Measurements from ENCODE around the gene FGGY.

The FGGY gene

GRCh38 chr1:59751801-59752200, 454.9 kb downstream of the FGGY start:
- peak; percentile 32 for DNase-seq

DNA sequence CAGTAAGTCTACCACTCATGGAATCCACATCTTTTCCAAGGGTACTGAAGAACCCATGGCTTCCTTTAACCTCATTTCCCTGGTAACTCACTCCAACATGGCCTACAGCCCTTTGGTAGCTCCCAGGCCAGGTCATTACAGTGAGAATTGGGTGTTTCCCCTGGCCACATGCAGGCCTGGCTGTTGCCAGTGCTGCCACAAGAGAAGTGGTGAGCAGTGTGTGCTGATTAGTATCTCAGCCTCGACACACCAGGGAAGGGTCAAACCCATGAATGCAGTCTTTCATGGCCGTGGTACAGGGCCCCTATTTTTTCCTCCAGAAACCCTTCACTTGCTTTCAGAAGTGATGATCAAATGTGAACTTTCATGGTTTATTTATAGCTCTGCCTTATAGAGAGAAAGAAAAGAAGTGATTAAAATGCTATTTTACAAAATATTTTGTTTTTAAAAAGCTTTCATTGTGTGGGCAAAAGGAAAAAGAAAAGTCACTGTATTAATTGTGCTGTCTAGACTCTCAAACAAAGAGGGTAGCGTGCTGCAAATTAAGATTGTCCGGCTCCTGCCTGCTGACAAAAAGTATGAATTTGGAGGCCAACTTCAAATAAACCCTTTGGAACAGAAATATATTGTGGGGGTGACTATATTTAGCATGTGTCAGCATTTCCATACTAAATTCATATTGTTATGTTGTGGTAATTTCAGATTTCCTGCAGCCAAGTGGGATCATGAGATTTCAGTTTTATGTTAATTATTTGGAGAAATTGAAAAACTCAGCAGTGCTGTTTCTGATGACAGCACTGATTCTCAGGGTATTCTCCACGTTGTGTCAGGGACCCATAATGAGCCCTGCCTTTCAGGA, 455.9 kb downstream of the FGGY start:
- DNase-seq: no peak

- DNase-seq: no peak
Observed at GRCh38 chr1:59755069-59755685, 458.3 kb downstream of the FGGY start.

DNA sequence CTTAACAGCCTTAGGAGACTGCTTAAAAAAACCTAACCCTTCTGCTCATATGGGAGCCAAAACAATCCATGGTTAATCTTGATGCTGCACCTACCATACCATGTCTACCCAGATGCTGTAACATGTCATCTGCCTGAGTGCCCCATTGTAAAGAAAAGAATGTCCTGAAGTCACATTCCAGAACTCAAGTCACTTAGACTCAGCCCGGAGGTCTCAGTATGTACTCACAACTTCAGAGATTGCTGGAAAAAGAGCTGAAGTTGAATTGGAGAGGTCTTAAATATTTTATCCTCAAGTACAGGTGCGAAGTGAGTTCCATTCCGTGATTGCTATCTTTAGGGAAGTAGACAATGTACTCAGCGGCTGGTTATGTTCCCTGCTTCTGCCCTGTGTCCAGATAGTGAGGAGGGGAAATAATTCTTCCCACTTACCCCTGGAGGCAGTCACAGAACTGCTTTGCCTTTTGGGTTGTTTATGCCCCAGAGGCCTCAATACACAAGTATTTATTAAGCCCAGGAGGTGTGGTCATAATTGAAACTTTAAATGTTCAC, 460.4 kb downstream of the FGGY start:
- no peak for DNase-seq

DNA sequence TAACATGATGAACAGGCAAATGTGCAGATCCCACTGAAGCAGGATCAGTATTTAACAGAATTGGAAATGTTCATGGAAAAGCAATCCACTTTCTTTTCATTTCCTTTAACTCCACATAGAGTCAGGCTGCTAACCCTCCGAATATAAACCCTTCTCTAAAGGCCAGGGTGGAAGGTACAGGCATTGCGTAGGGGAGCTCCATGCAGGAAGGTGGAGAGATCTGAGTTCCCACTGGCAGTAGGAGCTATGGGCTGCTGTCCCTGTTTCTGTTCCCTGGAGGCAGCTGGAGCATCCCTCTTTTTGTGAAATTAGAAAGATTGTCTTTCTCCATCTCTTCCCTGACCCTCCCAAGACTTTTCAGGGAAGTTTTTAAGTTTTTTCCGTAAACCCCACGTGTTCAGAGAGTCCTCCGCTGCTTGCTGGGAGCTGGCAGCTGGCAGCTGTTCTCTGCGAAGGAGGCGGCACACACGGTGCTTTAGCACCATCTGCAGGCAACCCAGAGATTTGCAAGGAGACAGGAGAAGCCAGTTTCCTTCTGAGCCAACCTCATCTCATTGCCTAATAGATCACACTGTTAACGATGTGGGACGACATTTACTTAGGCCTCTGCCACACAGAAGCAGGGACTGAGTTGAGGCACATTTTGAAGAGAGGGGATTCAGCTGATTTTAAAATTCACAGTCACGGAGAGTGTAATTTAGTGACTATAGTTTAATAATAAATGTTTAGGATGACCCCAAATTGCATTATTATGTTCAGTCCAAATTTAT, 462.4 kb downstream of the FGGY start:
- peak; percentile 82 for DNase-seq

- DNase-seq: peak; percentile 7
Observed at GRCh38 chr1:59761443-59761842, 464.5 kb downstream of the FGGY start.

DNA sequence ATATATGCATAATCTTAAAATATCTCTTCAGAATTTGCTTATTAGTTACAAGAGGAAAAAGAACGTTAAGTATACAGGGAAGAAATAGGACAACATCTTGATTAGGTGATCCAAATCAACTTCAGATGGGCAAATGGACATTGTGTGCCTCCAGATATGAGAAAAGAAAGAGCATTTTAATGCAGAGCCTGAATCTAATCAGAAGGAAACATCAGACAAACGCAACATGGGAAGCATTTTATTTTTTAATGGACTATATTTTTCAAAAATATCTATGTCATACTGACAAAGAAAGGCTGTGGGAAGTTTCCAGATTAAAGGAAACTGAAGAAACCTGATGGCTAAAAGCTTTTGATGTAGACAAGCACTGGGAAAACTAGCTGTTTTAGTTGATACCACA, 466.5 kb downstream of the FGGY start:
- DNase-seq: no peak

GRCh38 chr1:59765011-59765730, 468.3 kb downstream of the FGGY start:
- DNase-seq: no peak

DNA sequence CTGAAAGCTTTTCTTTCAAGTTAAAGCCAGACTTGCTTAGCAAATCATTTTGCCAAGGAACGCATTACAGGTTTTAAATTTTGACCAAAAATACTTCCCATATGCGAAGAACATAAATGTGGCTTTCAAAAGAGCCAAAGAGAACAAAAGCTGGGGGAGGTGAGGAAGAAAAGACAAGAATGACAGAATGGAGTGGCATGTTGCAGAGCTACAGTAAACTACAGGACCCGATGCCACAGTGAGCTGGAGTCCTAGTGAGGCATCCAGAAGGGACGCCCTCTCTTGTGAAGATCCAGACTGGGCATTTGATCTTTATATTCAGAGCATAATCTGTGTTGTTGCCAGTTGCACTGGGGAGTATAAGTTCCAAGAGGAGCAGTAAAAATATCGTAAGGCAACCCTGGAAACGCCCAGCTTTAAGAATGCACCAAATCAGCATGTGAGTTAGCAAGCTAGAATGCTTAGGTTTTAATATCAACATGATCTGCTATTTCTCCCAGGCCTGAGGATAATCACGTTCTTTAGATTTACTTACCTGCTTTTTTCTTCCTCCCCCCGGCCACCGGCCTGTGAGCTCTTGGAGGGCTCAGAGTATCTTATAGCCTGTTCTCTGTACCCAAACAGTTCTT, 469.4 kb downstream of the FGGY start:
- DNase-seq: no peak

- DNase-seq: peak; percentile 4
Observed at GRCh38 chr1:59767119-59767518, 470.2 kb downstream of the FGGY start.

- no peak for DNase-seq
Observed at GRCh38 chr1:59768792-59769735, 472.2 kb downstream of the FGGY start.

GRCh38 chr1:59769736-59770095, 472.8 kb downstream of the FGGY start:
- DNase-seq: no peak

DNA sequence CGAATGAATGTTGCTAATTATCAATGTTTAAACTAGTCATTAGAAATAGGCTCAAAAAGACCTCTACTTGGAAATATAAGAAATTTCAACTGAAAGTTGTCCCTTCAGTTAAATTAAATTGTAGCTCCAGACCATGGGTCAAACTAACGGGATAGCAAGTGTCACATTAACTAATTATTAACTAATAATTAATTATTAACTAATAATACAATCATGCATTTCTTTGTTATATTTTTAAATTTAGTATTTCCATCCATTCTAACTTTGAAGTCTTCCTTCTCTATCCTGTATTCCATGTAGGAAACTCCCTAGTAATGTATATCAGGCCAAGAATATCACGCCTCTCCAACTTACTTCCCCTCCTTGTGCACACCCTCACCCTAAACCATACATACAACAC, 474.5 kb downstream of the FGGY start:
- no peak for DNase-seq

DNA sequence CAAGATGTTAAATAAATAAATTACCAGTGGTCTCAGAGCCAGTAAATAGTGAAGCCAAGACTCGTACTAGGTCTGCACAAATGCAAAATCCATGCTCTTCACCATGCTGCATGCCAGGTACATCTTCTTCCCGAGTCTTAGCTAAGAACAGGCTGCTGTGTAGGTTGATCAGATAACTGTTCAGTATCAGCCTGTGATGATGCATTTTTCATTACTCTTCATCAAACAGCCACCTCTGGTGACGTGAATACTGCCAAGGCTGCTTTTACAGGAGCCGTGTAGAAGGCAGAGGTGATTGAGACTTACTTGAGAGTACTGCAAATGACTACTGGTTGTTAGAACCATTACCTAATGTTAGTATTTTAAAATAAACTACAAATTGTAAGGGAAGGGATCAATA, 478.6 kb downstream of the FGGY start:
- no peak for DNase-seq

DNA sequence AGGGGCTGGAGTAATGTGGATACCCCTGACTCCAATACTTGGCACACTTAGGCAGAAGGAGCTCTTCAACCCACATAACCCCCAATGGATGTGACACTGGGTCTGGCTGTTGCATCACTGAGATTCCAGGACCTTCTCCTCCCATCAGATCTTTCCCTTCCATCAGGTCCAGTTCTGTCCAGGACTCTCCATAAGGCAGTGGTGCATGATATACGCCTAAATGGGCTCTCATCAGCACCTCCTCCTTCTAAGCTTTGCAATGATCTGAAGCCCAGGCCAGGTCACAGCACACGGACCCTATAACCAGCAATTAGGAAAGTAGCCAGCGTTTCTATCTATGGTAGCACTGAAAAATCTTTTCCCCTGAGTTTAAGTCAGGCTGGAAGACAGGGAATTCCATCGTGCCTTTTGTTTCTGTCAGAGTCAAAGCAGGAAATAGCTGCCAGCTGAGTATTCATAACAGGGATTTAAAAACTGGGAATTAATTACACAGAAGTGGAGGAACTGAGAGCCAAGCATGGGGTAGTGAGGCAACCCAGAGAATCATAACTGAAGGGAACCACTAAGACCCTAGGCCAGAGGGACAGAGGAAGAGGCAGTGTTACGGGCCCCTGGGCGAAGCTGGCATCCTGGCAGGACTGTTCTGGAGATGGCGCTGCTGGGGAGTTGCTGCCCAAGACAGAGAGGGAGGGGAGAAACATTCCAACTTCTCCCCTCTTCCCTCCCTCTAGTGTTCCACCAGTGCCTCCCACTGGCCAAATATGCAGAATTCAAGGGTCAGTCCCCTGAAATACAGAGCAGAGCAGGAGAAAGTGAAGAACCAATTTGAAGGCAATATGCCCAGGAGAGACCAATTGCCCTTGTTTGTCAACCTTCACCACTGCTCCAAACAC, 480.3 kb downstream of the FGGY start:
- peak; percentile 66 for DNase-seq

- DNase-seq: no peak
Observed at GRCh38 chr1:59779949-59780348, 483.1 kb downstream of the FGGY start.

GRCh38 chr1:59788825-59789224, 491.9 kb downstream of the FGGY start:
- no peak for DNase-seq

DNA sequence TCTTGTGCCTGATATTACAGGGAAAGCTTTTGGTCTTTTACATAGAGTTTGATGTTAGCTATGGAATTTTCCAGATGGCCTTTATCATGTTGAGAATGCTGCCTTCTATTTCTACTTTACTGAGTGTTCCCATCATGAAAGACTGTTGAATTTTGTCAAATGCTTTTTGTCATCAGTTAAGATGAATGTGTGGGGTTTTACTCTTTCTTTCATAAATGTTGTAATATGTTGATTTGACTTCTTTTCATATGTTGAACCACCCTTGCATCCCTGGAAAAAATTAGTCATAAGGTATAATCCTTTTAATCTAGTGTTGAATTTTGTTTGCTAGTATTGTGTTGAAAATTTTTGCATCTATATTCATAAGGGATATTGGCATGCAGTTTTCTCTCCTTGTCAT, 501.7 kb downstream of the FGGY start:
- DNase-seq: no peak

DNA sequence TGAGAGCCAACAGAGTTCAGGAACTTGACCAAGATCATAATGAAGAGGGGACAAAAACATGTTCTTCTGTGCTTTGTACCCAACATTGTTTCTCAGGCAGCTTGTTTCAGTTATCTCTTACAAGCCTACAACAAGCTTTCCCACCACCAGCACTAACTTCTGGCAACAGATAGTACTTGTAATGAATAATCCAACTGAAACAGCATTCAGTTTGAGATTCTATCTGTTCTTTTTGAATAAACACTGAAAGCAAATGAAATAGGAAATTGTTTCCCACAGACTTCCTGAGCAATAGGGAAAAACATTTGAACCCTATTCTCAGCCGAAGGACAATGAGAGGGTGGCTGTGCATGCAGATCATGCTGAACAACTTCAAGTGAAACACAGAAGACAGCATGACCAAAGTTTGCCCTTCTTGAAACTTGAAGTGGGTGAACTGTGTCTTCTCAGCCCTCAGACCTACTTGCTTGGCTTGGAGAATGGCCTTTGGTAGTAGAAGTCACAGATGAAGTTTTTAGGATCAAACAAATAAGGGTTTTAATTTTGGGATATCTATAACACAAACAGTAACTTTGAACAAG, 506.7 kb downstream of the FGGY start:
- no peak for DNase-seq

GRCh38 chr1:59804301-59804700, 507.4 kb downstream of the FGGY start:
- DNase-seq: no peak
